ENCODE data around the gene SLC8B1. TPM values are rescaled to one million over a fixed set of nuclear protein-coding genes. Genes with fewer than 3 reads are reported as not detected.

Gene SLC8B1
- total RNA-seq, 1 experiment from 2014 or later: 34.1 TPM

DNA sequence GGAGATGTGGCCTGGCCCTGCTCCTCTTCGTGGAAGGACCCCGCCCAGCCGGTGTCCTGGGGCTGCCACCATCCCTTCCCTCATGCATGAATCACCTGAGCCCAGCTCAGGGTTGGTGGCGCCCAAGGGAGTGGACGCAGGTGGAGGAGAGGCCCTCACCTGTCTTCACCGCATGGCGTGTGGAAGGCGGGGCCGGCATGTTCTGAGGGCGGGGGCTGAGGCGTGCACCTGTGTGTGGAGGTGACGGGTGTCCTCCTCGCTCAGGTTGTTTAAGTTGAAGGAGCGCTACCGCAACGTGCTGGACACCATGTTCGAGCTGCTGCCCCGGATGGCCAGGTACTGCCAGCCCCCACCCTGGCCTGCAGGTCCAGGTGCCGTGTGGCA lies 47.0 kb downstream of the SLC8B1 start:
- intact Hi-C loops (cut with micrococcal nuclease): no loop called here
- Histone ChIP-seq H3K79me2 (ENCODE audit: low read length) (no peaks in the 10 kb centered on the region), H3K4me1 (ENCODE audit: insufficient read depth, low read length) (no peaks in the 10 kb centered on the region), H3K4me3 (ENCODE audit: low read length) (no peak overlapping the region), H3K9me2 (replicated peaks; ENCODE audit: low read length) (no peaks in the 10 kb centered on the region), H4K20me1 (ENCODE audit: low read length) (no peaks in the 10 kb centered on the region), H3F3A (ENCODE audit: low read length, unreplicated experiment) (no peaks in the 10 kb centered on the region), H3K9me3 (ENCODE audit: low read length) (no peaks in the 10 kb centered on the region), H3K9ac (ENCODE audit: low read length) (no peak overlapping the region), H2AFZ (ENCODE audit: low read length) (no peak overlapping the region), H3K27me3 (ENCODE audit: low read length) (no peaks in the 10 kb centered on the region), H3K36me3 (ENCODE audit: low read depth, low read length) (peaks cover 2% of the 10 kb centered on the region; the same call in 1 of the 2 replicates), H3K27ac (ENCODE audit: low read length) (no peak overlapping the region), H3K4me2 (ENCODE audit: low read length) (no peak overlapping the region)
- ATAC-seq (no peak), DNase-seq (no peak)
- ChIA-PET POLR2A (ENCODE audit: unreplicated experiment) (no interaction called here), CTCF (no interaction called here)
- TF ChIP-seq EZH2 (IDR thresholded peaks at IDR 0.05; ENCODE audit: low read length, unreplicated experiment) (no peak), CTCF (conservative IDR thresholded peaks at IDR 0.05; ENCODE audit: low read depth, low read length) (no peak), EZH2phosphoT487 (IDR thresholded peaks at IDR 0.05; ENCODE audit: borderline replicate concordance, low read length) (no peak)
- no TSS peak for BruUV-seq (replicated peaks)

GRCh38 chr12:113287146-113287898 lies 47.6 kb downstream of the SLC8B1 start:
- DNase-seq (no peak), ATAC-seq (no peak)
- H3K27me3 ChIP-seq (ENCODE audit: low read length): no peaks in the 10 kb centered on the region
- BruUV-seq (replicated peaks): no TSS peak
- intact Hi-C loops (cut with micrococcal nuclease): no loop called here
- no peak overlapping the region for H3K9ac ChIP-seq (ENCODE audit: low read length)
- H3K27ac ChIP-seq (ENCODE audit: low read length): no peak overlapping the region
- H3K79me2 ChIP-seq (ENCODE audit: low read length): no peaks in the 10 kb centered on the region
- no peak overlapping the region for H2AFZ ChIP-seq (ENCODE audit: low read length)
- CTCF ChIA-PET: no interaction called here
- H3K4me3 ChIP-seq (ENCODE audit: low read length): no peak overlapping the region
- no peaks in the 10 kb centered on the region for H3K4me1 ChIP-seq (ENCODE audit: insufficient read depth, low read length)
- no peaks in the 10 kb centered on the region for H3K9me2 ChIP-seq (replicated peaks; ENCODE audit: low read length)
- peaks cover 2% of the 10 kb centered on the region; the same call in 1 of the 2 replicates for H3K36me3 ChIP-seq (ENCODE audit: low read depth, low read length)
- no peaks in the 10 kb centered on the region for H3K9me3 ChIP-seq (ENCODE audit: low read length)
- no peak overlapping the region for H3K4me2 ChIP-seq (ENCODE audit: low read length)
- no peaks in the 10 kb centered on the region for H4K20me1 ChIP-seq (ENCODE audit: low read length)
- POLR2A ChIA-PET (ENCODE audit: unreplicated experiment): no interaction called here
- no peaks in the 10 kb centered on the region for H3F3A ChIP-seq (ENCODE audit: low read length, unreplicated experiment)
- TF ChIP-seq EZH2 (IDR thresholded peaks at IDR 0.05; ENCODE audit: low read length, unreplicated experiment): no peak
- TF ChIP-seq EZH2phosphoT487 (IDR thresholded peaks at IDR 0.05; ENCODE audit: borderline replicate concordance, low read length): no peak
- no peak for TF ChIP-seq CTCF (conservative IDR thresholded peaks at IDR 0.05; ENCODE audit: low read depth, low read length)

DNA sequence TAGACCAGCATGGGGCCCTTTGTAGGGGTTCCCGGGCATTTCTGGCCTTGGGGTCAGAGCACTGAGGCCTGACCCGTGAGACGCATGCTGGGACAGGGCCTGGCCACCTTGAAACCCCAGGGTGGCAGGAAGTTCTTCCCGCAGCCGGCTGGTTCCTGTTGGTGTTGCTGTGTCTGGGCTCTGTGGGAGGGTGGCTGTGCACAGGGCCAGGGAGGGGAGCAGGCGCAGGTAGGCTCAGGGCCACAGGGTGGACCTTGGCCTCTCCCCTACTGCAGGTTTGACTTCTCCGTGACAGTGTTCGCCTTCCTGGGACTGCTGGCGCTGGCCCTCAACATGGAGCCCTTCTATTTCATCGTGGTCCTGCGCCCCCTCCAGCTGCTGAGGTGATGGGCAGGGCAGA lies 48.2 kb downstream of the SLC8B1 start:
- no peaks in the 10 kb centered on the region for H3K27me3 ChIP-seq (ENCODE audit: low read length)
- no peak overlapping the region for H3K4me3 ChIP-seq (ENCODE audit: low read length)
- intact Hi-C loops (cut with micrococcal nuclease): no loop called here
- H3K9ac ChIP-seq (ENCODE audit: low read length): no peak overlapping the region
- H3K36me3 ChIP-seq (ENCODE audit: low read depth, low read length): peaks cover 2% of the 10 kb centered on the region; the same call in 1 of the 2 replicates
- ChIA-PET POLR2A (ENCODE audit: unreplicated experiment) (no interaction called here), CTCF (no interaction called here)
- no peak overlapping the region for H2AFZ ChIP-seq (ENCODE audit: low read length)
- H3K9me2 ChIP-seq (replicated peaks; ENCODE audit: low read length): no peaks in the 10 kb centered on the region
- no peak overlapping the region for H3K4me2 ChIP-seq (ENCODE audit: low read length)
- DNase-seq (no peak), ATAC-seq (no peak)
- no peaks in the 10 kb centered on the region for H3K9me3 ChIP-seq (ENCODE audit: low read length)
- H3K27ac ChIP-seq (ENCODE audit: low read length): no peak overlapping the region
- BruUV-seq (replicated peaks): no TSS peak
- no peak for TF ChIP-seq CTCF (conservative IDR thresholded peaks at IDR 0.05; ENCODE audit: low read depth, low read length)
- no peak for TF ChIP-seq EZH2phosphoT487 (IDR thresholded peaks at IDR 0.05; ENCODE audit: borderline replicate concordance, low read length)
- H3K4me1 ChIP-seq (ENCODE audit: insufficient read depth, low read length): no peaks in the 10 kb centered on the region
- no peaks in the 10 kb centered on the region for H3F3A ChIP-seq (ENCODE audit: low read length, unreplicated experiment)
- no peaks in the 10 kb centered on the region for H4K20me1 ChIP-seq (ENCODE audit: low read length)
- H3K79me2 ChIP-seq (ENCODE audit: low read length): no peaks in the 10 kb centered on the region
